HepG2 (cell line): ENCODE data around the gene KCNB1.

Experiments
- ETV6 ChIP-seq: sonication (generic); formaldehyde crosslinking; conservative IDR thresholded peaks from 2 replicates; pipeline ENCODE4 v1.4.0; 2020; ENCODE audit warnings: missing genetic modification reagents
- FIP1L1 ChIP-seq: fragments of 200-400 bp; formaldehyde crosslinking; IDR thresholded peaks from 2 replicates; pipeline ENCODE4 v1.6.1; 2018; ENCODE audit warnings: low read depth, mild to moderate bottlenecking, low read length, moderate library complexity, borderline replicate concordance; ENCODE audit not compliant: insufficient read depth
- HDAC6 ChIP-seq: fragments of 200-600 bp; sonication (generic); IDR thresholded peaks from 2 replicates; pipeline ENCODE4 v1.7.0; 2017; ENCODE audit warnings: mild to moderate bottlenecking, antibody characterized with exemption, low read length, low read depth
- KLF16 ChIP-seq, 2 experiments: sonication (generic) in 1 of 2; formaldehyde crosslinking in 1 of 2; IDR thresholded peaks; 2 replicates each; pipeline versions ENCODE4 v1.6.1 to v1.8.0; 2016 to 2023; ENCODE audit warnings: missing genetic modification reagents in 2 of 2, missing compliant biosample characterization in 1 of 2
- RARA ChIP-seq: IDR thresholded peaks from 2 replicates; pipeline ENCODE4 v1.6.1; 2016; ENCODE audit warnings: missing genetic modification reagents, missing compliant biosample characterization
- SP1 ChIP-seq, 2 experiments: fragments of 450-650 bp in 1 of 2; sonication (generic) in 1 of 2; formaldehyde crosslinking in 1 of 2; IDR thresholded peaks; 2 replicates each; pipeline versions ENCODE4 v1.4.0 to v1.6.1; 2016 to 2020; ENCODE audit warnings: missing genetic modification reagents in 1 of 2
- TRIM24 ChIP-seq: sonication (generic); formaldehyde crosslinking; IDR thresholded peaks from 2 replicates; pipeline ENCODE4 v1.8.0; 2022; ENCODE audit warnings: mild to moderate bottlenecking, missing genetic modification reagents
- ZNF572 ChIP-seq: sonication (generic); formaldehyde crosslinking; IDR thresholded peaks from 2 replicates; pipeline ENCODE4 v1.5.1; 2020; ENCODE audit warnings: mild to moderate bottlenecking, missing genetic modification reagents
- ZNF792 ChIP-seq: IDR thresholded peaks from 2 replicates; pipeline ENCODE4 v1.6.1; 2016
- TF ChIP-seq, protein P1 (sequence below): sonication (generic); formaldehyde crosslinking; IDR thresholded peaks from 2 replicates; pipeline ENCODE4 v1.5.0; 2020; ENCODE audit warnings: missing genetic modification reagents
- TF ChIP-seq, protein P2 (sequence below): sonication (generic); formaldehyde crosslinking; IDR thresholded peaks from 2 replicates; pipeline ENCODE4 v1.5.0; 2020; ENCODE audit warnings: mild to moderate bottlenecking, missing genetic modification reagents, moderate library complexity
- TF ChIP-seq, protein P3 (sequence below): sonication (generic); formaldehyde crosslinking; IDR thresholded peaks from 2 replicates; pipeline ENCODE4 v1.5.0; 2020; ENCODE audit warnings: mild to moderate bottlenecking, missing genetic modification reagents, borderline replicate concordance
- TF ChIP-seq, protein P4 (sequence below): sonication (generic); formaldehyde crosslinking; IDR thresholded peaks from 2 replicates; pipeline ENCODE4 v1.4.0; 2020; ENCODE audit warnings: missing genetic modification reagents

DNA sequence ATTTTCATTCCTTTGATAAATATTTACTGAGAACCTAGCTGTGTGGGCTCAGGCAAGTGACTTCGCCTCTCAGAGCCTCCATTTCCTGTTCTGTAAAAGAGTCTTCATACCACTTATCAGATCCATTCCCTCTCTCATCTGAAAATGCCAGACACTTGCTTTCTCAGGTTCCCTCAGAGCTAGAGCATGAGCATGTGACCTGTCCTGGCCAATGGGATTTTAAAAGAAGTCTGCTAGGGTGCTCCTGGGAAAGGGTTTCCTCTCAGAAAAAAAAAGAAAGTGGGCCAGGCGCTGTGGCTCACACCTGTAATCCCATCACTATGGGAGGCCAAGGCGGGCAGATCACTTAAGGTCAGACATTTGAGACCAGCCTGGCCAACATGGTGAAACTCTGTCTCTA lies 5.3 kb downstream of the KCNB1 start:
- TF ChIP-seq, protein P1, sequence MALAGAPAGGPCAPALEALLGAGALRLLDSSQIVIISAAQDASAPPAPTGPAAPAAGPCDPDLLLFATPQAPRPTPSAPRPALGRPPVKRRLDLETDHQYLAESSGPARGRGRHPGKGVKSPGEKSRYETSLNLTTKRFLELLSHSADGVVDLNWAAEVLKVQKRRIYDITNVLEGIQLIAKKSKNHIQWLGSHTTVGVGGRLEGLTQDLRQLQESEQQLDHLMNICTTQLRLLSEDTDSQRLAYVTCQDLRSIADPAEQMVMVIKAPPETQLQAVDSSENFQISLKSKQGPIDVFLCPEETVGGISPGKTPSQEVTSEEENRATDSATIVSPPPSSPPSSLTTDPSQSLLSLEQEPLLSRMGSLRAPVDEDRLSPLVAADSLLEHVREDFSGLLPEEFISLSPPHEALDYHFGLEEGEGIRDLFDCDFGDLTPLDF: no peak
- TF ChIP-seq HDAC6: no peak
- no peak for TF ChIP-seq ZNF792 (CRISPR knock-in tag)
- TF ChIP-seq SP1 (IDR thresholded peaks at IDR 0.05): no peak
- TF ChIP-seq SP1 (CRISPR knock-in tag; IDR thresholded peaks at IDR 0.05): no peak
- TF ChIP-seq, protein P2, sequence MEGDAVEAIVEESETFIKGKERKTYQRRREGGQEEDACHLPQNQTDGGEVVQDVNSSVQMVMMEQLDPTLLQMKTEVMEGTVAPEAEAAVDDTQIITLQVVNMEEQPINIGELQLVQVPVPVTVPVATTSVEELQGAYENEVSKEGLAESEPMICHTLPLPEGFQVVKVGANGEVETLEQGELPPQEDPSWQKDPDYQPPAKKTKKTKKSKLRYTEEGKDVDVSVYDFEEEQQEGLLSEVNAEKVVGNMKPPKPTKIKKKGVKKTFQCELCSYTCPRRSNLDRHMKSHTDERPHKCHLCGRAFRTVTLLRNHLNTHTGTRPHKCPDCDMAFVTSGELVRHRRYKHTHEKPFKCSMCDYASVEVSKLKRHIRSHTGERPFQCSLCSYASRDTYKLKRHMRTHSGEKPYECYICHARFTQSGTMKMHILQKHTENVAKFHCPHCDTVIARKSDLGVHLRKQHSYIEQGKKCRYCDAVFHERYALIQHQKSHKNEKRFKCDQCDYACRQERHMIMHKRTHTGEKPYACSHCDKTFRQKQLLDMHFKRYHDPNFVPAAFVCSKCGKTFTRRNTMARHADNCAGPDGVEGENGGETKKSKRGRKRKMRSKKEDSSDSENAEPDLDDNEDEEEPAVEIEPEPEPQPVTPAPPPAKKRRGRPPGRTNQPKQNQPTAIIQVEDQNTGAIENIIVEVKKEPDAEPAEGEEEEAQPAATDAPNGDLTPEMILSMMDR (CRISPR knock-in tag): no peak
- TF ChIP-seq KLF16 (CRISPR knock-in tag; IDR thresholded peaks at IDR 0.05): no peak
- TF ChIP-seq ZNF572: no peak
- TF ChIP-seq TRIM24 (CRISPR knock-in tag): no peak
- no peak for TF ChIP-seq FIP1L1
- TF ChIP-seq ETV6 (CRISPR knock-in tag): no peak
- TF ChIP-seq, protein P3, sequence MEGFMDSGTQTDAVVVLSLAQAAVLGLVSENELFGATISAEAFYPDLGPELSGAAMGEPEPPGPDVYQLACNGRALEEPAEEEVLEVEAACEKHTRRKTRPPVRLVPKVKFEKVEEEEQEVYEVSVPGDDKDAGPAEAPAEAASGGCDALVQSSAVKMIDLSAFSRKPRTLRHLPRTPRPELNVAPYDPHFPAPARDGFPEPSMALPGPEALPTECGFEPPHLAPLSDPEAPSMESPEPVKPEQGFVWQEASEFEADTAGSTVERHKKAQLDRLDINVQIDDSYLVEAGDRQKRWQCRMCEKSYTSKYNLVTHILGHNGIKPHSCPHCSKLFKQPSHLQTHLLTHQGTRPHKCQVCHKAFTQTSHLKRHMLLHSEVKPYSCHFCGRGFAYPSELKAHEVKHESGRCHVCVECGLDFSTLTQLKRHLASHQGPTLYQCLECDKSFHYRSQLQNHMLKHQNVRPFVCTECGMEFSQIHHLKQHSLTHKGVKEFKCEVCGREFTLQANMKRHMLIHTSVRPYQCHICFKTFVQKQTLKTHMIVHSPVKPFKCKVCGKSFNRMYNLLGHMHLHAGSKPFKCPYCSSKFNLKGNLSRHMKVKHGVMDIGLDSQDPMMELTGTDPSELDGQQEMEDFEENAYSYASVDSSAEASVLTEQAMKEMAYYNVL (CRISPR knock-in tag): no peak
- no peak for TF ChIP-seq RARA
- TF ChIP-seq, protein P4, sequence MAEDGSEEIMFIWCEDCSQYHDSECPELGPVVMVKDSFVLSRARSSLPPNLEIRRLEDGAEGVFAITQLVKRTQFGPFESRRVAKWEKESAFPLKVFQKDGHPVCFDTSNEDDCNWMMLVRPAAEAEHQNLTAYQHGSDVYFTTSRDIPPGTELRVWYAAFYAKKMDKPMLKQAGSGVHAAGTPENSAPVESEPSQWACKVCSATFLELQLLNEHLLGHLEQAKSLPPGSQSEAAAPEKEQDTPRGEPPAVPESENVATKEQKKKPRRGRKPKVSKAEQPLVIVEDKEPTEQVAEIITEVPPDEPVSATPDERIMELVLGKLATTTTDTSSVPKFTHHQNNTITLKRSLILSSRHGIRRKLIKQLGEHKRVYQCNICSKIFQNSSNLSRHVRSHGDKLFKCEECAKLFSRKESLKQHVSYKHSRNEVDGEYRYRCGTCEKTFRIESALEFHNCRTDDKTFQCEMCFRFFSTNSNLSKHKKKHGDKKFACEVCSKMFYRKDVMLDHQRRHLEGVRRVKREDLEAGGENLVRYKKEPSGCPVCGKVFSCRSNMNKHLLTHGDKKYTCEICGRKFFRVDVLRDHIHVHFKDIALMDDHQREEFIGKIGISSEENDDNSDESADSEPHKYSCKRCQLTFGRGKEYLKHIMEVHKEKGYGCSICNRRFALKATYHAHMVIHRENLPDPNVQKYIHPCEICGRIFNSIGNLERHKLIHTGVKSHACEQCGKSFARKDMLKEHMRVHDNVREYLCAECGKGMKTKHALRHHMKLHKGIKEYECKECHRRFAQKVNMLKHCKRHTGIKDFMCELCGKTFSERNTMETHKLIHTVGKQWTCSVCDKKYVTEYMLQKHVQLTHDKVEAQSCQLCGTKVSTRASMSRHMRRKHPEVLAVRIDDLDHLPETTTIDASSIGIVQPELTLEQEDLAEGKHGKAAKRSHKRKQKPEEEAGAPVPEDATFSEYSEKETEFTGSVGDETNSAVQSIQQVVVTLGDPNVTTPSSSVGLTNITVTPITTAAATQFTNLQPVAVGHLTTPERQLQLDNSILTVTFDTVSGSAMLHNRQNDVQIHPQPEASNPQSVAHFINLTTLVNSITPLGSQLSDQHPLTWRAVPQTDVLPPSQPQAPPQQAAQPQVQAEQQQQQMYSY (CRISPR knock-in tag): no peak
